Fibroblast of villous mesenchyme (primary cell): ENCODE measurements around the gene SMC6. TPM values are rescaled to one million over a fixed set of nuclear protein-coding genes. Genes with fewer than 3 reads are reported as not detected.

ENCODE experiments used
- DNase-seq: peaks from one replicate; pipeline ENCODE4 v3.0.0-alpha.2; 2010; ENCODE audit warnings: low read depth
- H3K4me3 ChIP-seq: 2 replicates; pipeline ENCODE4 v1.5.1; 2011; ENCODE audit warnings: low read depth, mild to moderate bottlenecking, low read length
- total RNA-seq: library from RNA; depleted of rRNA; stranded (reverse); fragments of >200 nt; gene quantifications from 2 replicates; pipeline ENCODE4 v1.2.3, GENCODE V29; 2012
- TF ChIP-seq, protein P1 (sequence below): IDR thresholded peaks from 2 replicates; pipeline ENCODE4 v1.5.1; 2012; ENCODE audit warnings: low read depth, mild to moderate bottlenecking, low read length; ENCODE audit not compliant: insufficient read depth

The SMC6 gene
- total RNA-seq, 1 donor, result 20.7 TPM

GRCh38 chr2:17636257-17636656, 117.4 kb downstream of the SMC6 start:
- TF ChIP-seq, protein P1, sequence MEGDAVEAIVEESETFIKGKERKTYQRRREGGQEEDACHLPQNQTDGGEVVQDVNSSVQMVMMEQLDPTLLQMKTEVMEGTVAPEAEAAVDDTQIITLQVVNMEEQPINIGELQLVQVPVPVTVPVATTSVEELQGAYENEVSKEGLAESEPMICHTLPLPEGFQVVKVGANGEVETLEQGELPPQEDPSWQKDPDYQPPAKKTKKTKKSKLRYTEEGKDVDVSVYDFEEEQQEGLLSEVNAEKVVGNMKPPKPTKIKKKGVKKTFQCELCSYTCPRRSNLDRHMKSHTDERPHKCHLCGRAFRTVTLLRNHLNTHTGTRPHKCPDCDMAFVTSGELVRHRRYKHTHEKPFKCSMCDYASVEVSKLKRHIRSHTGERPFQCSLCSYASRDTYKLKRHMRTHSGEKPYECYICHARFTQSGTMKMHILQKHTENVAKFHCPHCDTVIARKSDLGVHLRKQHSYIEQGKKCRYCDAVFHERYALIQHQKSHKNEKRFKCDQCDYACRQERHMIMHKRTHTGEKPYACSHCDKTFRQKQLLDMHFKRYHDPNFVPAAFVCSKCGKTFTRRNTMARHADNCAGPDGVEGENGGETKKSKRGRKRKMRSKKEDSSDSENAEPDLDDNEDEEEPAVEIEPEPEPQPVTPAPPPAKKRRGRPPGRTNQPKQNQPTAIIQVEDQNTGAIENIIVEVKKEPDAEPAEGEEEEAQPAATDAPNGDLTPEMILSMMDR, result no peak
- no peak overlapping the region for H3K4me3 ChIP-seq
- no peak for DNase-seq

GRCh38 chr2:17634997-17635396, 118.6 kb downstream of the SMC6 start:
- no peak overlapping the region for H3K4me3 ChIP-seq
- TF ChIP-seq, protein P1, result no peak
- no peak for DNase-seq

DNA sequence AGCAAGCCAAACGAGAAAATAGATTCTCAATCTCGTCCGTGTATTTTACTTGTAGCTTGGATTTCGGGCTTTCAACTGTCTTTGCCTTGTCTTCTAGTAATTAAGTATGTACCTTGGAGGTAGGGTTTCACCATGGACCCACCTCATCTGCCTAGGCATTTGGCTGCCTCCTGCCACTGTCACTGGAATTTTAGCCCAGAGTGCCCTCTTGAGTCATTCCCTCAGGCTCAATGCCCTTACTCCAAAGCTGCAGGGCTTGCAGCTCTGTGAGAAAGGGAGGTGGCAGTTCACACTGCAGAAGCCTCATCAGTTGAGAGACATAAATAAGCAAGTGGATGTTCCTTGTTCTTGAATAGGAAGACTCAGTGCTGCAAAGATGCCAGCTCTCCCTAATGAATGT, 123.5 kb downstream of the SMC6 start:
- DNase-seq, result no peak
- TF ChIP-seq, protein P1, result no peak
- H3K4me3 ChIP-seq, result no peak overlapping the region

- DNase-seq, result no peak
- TF ChIP-seq, protein P1, result no peak
- no peak overlapping the region for H3K4me3 ChIP-seq
Measured at GRCh38 chr2:17628349-17629261, 125.0 kb downstream of the SMC6 start.

DNA sequence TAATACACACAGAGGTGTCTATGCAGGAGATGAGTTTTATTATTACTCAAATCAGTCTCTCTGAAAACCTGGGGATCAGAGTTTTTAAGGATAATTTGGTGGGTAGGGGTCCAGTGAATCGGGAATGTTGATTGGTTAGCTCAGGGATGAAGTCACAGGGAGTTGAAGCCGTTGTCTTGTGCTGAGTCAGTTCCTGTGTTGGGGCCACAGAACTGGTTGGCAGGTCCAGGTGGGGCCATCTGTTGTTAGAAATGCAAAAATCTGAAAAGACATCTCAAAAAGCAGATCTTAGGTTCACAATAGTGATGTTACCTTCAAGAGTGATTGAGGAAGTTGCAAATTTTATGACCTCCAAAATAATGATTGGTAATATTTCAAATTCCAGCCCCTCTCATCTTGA, 126.2 kb downstream of the SMC6 start:
- H3K4me3 ChIP-seq, result no peak overlapping the region
- TF ChIP-seq, protein P1, result no peak
- DNase-seq, result no peak

DNA sequence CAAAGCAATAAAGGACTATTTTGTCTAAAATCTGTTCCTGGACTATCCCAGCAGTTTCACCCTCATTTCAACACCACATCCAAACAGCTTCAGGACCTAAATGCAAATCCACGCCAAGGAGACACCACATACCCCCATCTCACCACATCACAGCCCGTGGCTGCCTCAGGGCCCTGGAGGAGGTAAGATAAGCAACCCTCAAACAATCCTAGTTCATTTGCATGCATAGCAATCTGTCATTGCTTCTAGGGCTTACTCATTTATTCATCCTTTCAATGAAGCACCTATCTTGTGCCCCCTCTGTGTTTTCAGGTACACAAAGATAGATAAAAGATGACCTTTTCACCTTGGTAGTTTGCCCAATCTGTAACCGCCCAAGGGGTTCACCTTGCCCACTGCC, 126.6 kb downstream of the SMC6 start:
- TF ChIP-seq, protein P1, result no peak
- DNase-seq, result no peak

More for the DNA sequence above, 126.6 kb downstream of the SMC6 start:
- H3K4me3 ChIP-seq, result no peak overlapping the region
